ENCODE measurements around the gene CD1B.

CD1B gene

GRCh38 chr1:158329300-158329699 lies 2.0 kb downstream of the CD1B start:
- FAIRE-seq (no peak), DNase-seq (ENCODE audit: insufficient read length, low spot score) (no peak)
- TF ChIP-seq PAX5 (IDR thresholded peaks at IDR 0.05; ENCODE audit: insufficient read depth, low read length, severe bottlenecking) (no peak), TAF1 (IDR thresholded peaks at IDR 0.05; ENCODE audit: low read depth, low read length) (no peak), POU2F2 (IDR thresholded peaks at IDR 0.05; ENCODE audit: low read depth, low read length) (no peak), POLR2A (IDR thresholded peaks at IDR 0.05; ENCODE audit: low read depth, low read length) (no peak), SPI1 (IDR thresholded peaks at IDR 0.05; ENCODE audit: low read depth, low read length) (no peak), POLR2AphosphoS5 (IDR thresholded peaks at IDR 0.05; ENCODE audit: low read depth, low read length) (no peak)

- no peak for FAIRE-seq
- DNase-seq (ENCODE audit: insufficient read length, low spot score): no peak
- no peak for TF ChIP-seq TAF1 (IDR thresholded peaks at IDR 0.05; ENCODE audit: low read depth, low read length)
- no peak for TF ChIP-seq POLR2AphosphoS5 (IDR thresholded peaks at IDR 0.05; ENCODE audit: low read depth, low read length)
- TF ChIP-seq POLR2A (IDR thresholded peaks at IDR 0.05; ENCODE audit: low read depth, low read length): no peak
- no peak for TF ChIP-seq PAX5 (IDR thresholded peaks at IDR 0.05; ENCODE audit: insufficient read depth, low read length, severe bottlenecking)
- no peak for TF ChIP-seq POU2F2 (IDR thresholded peaks at IDR 0.05; ENCODE audit: low read depth, low read length)
- TF ChIP-seq SPI1 (IDR thresholded peaks at IDR 0.05; ENCODE audit: low read depth, low read length): no peak
Observed at GRCh38 chr1:158328426-158328825, 2.9 kb downstream of the CD1B start.

GRCh38 chr1:158327481-158327880 lies 3.9 kb downstream of the CD1B start:
- TF ChIP-seq SPI1 (IDR thresholded peaks at IDR 0.05; ENCODE audit: low read depth, low read length) (no peak), TAF1 (IDR thresholded peaks at IDR 0.05; ENCODE audit: low read depth, low read length) (no peak), POLR2A (IDR thresholded peaks at IDR 0.05; ENCODE audit: low read depth, low read length) (no peak), PAX5 (IDR thresholded peaks at IDR 0.05; ENCODE audit: insufficient read depth, low read length, severe bottlenecking) (no peak), POLR2AphosphoS5 (IDR thresholded peaks at IDR 0.05; ENCODE audit: low read depth, low read length) (no peak), POU2F2 (IDR thresholded peaks at IDR 0.05; ENCODE audit: low read depth, low read length) (no peak)
- FAIRE-seq (no peak), DNase-seq (ENCODE audit: insufficient read length, low spot score) (no peak)

GRCh38 chr1:158324395-158324794 lies 6.9 kb downstream of the CD1B start:
- FAIRE-seq (no peak), DNase-seq (ENCODE audit: insufficient read length, low spot score) (no peak)
- TF ChIP-seq POU2F2 (IDR thresholded peaks at IDR 0.05; ENCODE audit: low read depth, low read length): no peak
- no peak for TF ChIP-seq POLR2AphosphoS5 (IDR thresholded peaks at IDR 0.05; ENCODE audit: low read depth, low read length)
- TF ChIP-seq POLR2A (IDR thresholded peaks at IDR 0.05; ENCODE audit: low read depth, low read length): no peak
- no peak for TF ChIP-seq PAX5 (IDR thresholded peaks at IDR 0.05; ENCODE audit: insufficient read depth, low read length, severe bottlenecking)
- TF ChIP-seq TAF1 (IDR thresholded peaks at IDR 0.05; ENCODE audit: low read depth, low read length): no peak
- 0 out of 2 replicates have a peak, but pooled peaks have one; percentile 45 for TF ChIP-seq SPI1 (IDR thresholded peaks at IDR 0.05; ENCODE audit: low read depth, low read length)

GRCh38 chr1:158323866-158324265 lies 7.5 kb downstream of the CD1B start:
- no peak for TF ChIP-seq POLR2A (IDR thresholded peaks at IDR 0.05; ENCODE audit: low read depth, low read length)
- TF ChIP-seq POU2F2 (IDR thresholded peaks at IDR 0.05; ENCODE audit: low read depth, low read length): no peak
- TF ChIP-seq POLR2AphosphoS5 (IDR thresholded peaks at IDR 0.05; ENCODE audit: low read depth, low read length): no peak
- no peak for TF ChIP-seq TAF1 (IDR thresholded peaks at IDR 0.05; ENCODE audit: low read depth, low read length)
- no peak for TF ChIP-seq PAX5 (IDR thresholded peaks at IDR 0.05; ENCODE audit: insufficient read depth, low read length, severe bottlenecking)
- TF ChIP-seq SPI1 (IDR thresholded peaks at IDR 0.05; ENCODE audit: low read depth, low read length): no peak
- DNase-seq (ENCODE audit: insufficient read length, low spot score) (no peak), FAIRE-seq (peak; percentile 52)

GRCh38 chr1:158311066-158311465 lies 20.3 kb downstream of the CD1B start:
- DNase-seq (ENCODE audit: insufficient read length, low spot score): no peak
- no peak for FAIRE-seq
- TF ChIP-seq POLR2A (IDR thresholded peaks at IDR 0.05; ENCODE audit: low read depth, low read length): no peak
- TF ChIP-seq TAF1 (IDR thresholded peaks at IDR 0.05; ENCODE audit: low read depth, low read length): no peak
- no peak for TF ChIP-seq SPI1 (IDR thresholded peaks at IDR 0.05; ENCODE audit: low read depth, low read length)

- DNase-seq (ENCODE audit: insufficient read length, low spot score): no peak
- FAIRE-seq: no peak
- TF ChIP-seq TAF1 (IDR thresholded peaks at IDR 0.05; ENCODE audit: low read depth, low read length): no peak
- TF ChIP-seq POLR2A (IDR thresholded peaks at IDR 0.05; ENCODE audit: low read depth, low read length): no peak
- no peak for TF ChIP-seq PAX5 (IDR thresholded peaks at IDR 0.05; ENCODE audit: insufficient read depth, low read length, severe bottlenecking)
- TF ChIP-seq POU2F2 (IDR thresholded peaks at IDR 0.05; ENCODE audit: low read depth, low read length): no peak
- no peak for TF ChIP-seq POLR2AphosphoS5 (IDR thresholded peaks at IDR 0.05; ENCODE audit: low read depth, low read length)
- TF ChIP-seq SPI1 (IDR thresholded peaks at IDR 0.05; ENCODE audit: low read depth, low read length): no peak
Observed at GRCh38 chr1:158310623-158311022, 20.7 kb downstream of the CD1B start.

- TF ChIP-seq POLR2AphosphoS5 (IDR thresholded peaks at IDR 0.05; ENCODE audit: low read depth, low read length) (no peak), POU2F2 (IDR thresholded peaks at IDR 0.05; ENCODE audit: low read depth, low read length) (no peak)
- DNase-seq (ENCODE audit: insufficient read length, low spot score) (no peak), FAIRE-seq (no peak)
Observed at GRCh38 chr1:158295791-158296190, 35.5 kb downstream of the CD1B start.

- TF ChIP-seq PAX5 (IDR thresholded peaks at IDR 0.05; ENCODE audit: insufficient read depth, low read length, severe bottlenecking): no peak
- peak; percentile 40; the same call in 1 of the 2 replicates for TF ChIP-seq SPI1 (IDR thresholded peaks at IDR 0.05; ENCODE audit: low read depth, low read length)
- no peak for TF ChIP-seq POLR2A (IDR thresholded peaks at IDR 0.05; ENCODE audit: low read depth, low read length)
- TF ChIP-seq POU2F2 (IDR thresholded peaks at IDR 0.05; ENCODE audit: low read depth, low read length): no peak
- TF ChIP-seq POLR2AphosphoS5 (IDR thresholded peaks at IDR 0.05; ENCODE audit: low read depth, low read length): no peak
- FAIRE-seq: peak; percentile 92
- DNase-seq (ENCODE audit: insufficient read length, low spot score): no peak
Observed at GRCh38 chr1:158290321-158290844, 40.9 kb downstream of the CD1B start.

GRCh38 chr1:158289811-158290210 lies 41.5 kb downstream of the CD1B start, which contains the start of gene CD1C:
Gene CD1C, plus strand, starts transcription at chr1:158289923. Its CDS starts 142 bp downstream, at chr1:158290065.
- DNase-seq (ENCODE audit: insufficient read length, low spot score): no peak
- TF ChIP-seq SPI1 (IDR thresholded peaks at IDR 0.05; ENCODE audit: low read depth, low read length) (peak; percentile 45), POU2F2 (IDR thresholded peaks at IDR 0.05; ENCODE audit: low read depth, low read length) (no peak)
- no peak for FAIRE-seq
